SK-N-SH (cell line): ENCODE results near the gene THEM5. TPM values are rescaled to one million over a fixed set of nuclear protein-coding genes. Genes with fewer than 3 reads are reported as not detected.

ENCODE experiments used
- CTCF ChIA-PET: fragments of 300-600, 350-600 bp; formaldehyde crosslinking; extraction: SDS; loops from one replicate; lab custom pipeline; 2021; lab: Yijun Ruan, JAX
- POLR2A ChIA-PET: fragments of 350-600 bp; sonication (Branson Sonifier 250); formaldehyde crosslinking; extraction: SDS; loops from one replicate; lab custom pipeline; 2020; ENCODE audit warnings: antibody characterized with exemption, inconsistent platforms; lab: Yijun Ruan, JAX
- DNase-seq: peaks from one replicate; pipeline ENCODE4 v3.0.0; 2012
- H2AFZ ChIP-seq: fragments of 200-600 bp; sonication (generic); 2 replicates; pipeline ENCODE4 v1.8.1; 2016; ENCODE audit warnings: antibody characterized with exemption, mild to moderate bottlenecking, low read depth
- H3F3A ChIP-seq: fragments of 200-600 bp; sonication (generic); replicated peaks from 2 replicates; pipeline ENCODE3; 2016; ENCODE audit warnings: antibody characterized with exemption, mild to moderate bottlenecking; ENCODE audit not compliant: insufficient read depth
- H3K27ac ChIP-seq, 2 experiments: fragments of 200-500 bp in 1 of 2; fragments of 200-600 bp in 1 of 2; sonication (Bioruptor generic) in 1 of 2; sonication (generic), shearing (Covaris generic) in 1 of 2; 2 replicates each; pipeline versions ENCODE4 v1.5.1 to v1.6.1; 2014 to 2016; ENCODE audit warnings: low read depth in 2 of 2, inconsistent platforms in 1 of 2, low read length in 1 of 2, mild to moderate bottlenecking in 1 of 2, mixed read lengths in 1 of 2
- H3K27me3 ChIP-seq: fragments of 200-600 bp; sonication (generic), shearing (Covaris generic); 2 replicates; pipeline ENCODE4 v1.6.1; 2016; ENCODE audit warnings: mixed run types; ENCODE audit not compliant: insufficient read depth
- H3K36me3 ChIP-seq, 2 experiments: fragments of 200-500 bp in 1 of 2; fragments of 200-600 bp in 1 of 2; sonication (Bioruptor generic) in 1 of 2; sonication (generic) in 1 of 2; replicated peaks in 1 of 2; 2 replicates each; pipeline versions ENCODE3 to v1.5.1; 2014 to 2016; ENCODE audit warnings: low read length in 1 of 2, mild to moderate bottlenecking in 1 of 2; ENCODE audit not compliant: insufficient read depth in 2 of 2, control insufficient read depth in 1 of 2
- H3K4me1 ChIP-seq, 2 experiments: fragments of 200-500 bp in 1 of 2; fragments of 200-600 bp in 1 of 2; sonication (Bioruptor generic) in 1 of 2; sonication (generic), shearing (Covaris generic) in 1 of 2; 2 replicates each; pipeline versions ENCODE4 v1.5.1 to v1.6.1; 2014 to 2016; ENCODE audit warnings: low read depth in 1 of 2, low read length in 1 of 2, mixed run types in 1 of 2; ENCODE audit not compliant: insufficient read depth in 2 of 2, control insufficient read depth in 1 of 2
- H3K4me2 ChIP-seq: fragments of 200-600 bp; sonication (generic), shearing (Covaris generic); 2 replicates; pipeline ENCODE4 v1.6.1; 2017; ENCODE audit warnings: mixed run types
- H3K4me3 ChIP-seq, 2 experiments: fragments of 200-500 bp in 1 of 2; fragments of 200-600 bp in 1 of 2; sonication (Bioruptor generic) in 1 of 2; sonication (generic), shearing (Covaris generic) in 1 of 2; 2 replicates each; pipeline versions ENCODE4 v1.5.1 to v1.8.1; 2014 to 2016; ENCODE audit warnings: low read depth in 2 of 2, inconsistent platforms in 1 of 2, low read length in 1 of 2, mild to moderate bottlenecking in 1 of 2, mixed read lengths in 1 of 2, moderate library complexity in 1 of 2
- H3K79me2 ChIP-seq: fragments of 200-600 bp; sonication (generic); 2 replicates; pipeline ENCODE4 v1.8.1; 2017; ENCODE audit warnings: mild to moderate bottlenecking; ENCODE audit not compliant: insufficient read depth
- H3K9ac ChIP-seq: fragments of 200-600 bp; sonication (generic); 2 replicates; pipeline ENCODE4 v1.6.1; 2017; ENCODE audit warnings: mixed run types
- H3K9me2 ChIP-seq: fragments of 200-600 bp; sonication (generic); 2 replicates; pipeline ENCODE4 v1.6.1; 2017; ENCODE audit warnings: mixed run types
- H3K9me3 ChIP-seq: fragments of 200-600 bp; sonication (generic); 2 replicates; pipeline ENCODE4 v1.6.1; 2017; ENCODE audit warnings: mixed run types, mild to moderate bottlenecking, moderate library complexity
- H4K20me1 ChIP-seq: fragments of 200-600 bp; sonication (generic); 2 replicates; pipeline ENCODE4 v1.6.1; 2017; ENCODE audit warnings: mild to moderate bottlenecking, mixed run types; ENCODE audit not compliant: insufficient read depth
- ELF1 ChIP-seq: IDR thresholded peaks from 2 replicates; pipeline ENCODE4 v1.4.0; 2012
- EP300 ChIP-seq, 2 experiments: IDR thresholded peaks; 2 replicates each; pipeline versions ENCODE4 v1.4.0 to v1.6.1; 2012; ENCODE audit warnings: borderline replicate concordance in 1 of 2, low read depth in 1 of 2, low read length in 1 of 2
- EZH2phosphoT487 ChIP-seq: fragments of 200-600 bp; sonication (generic); IDR thresholded peaks from 2 replicates; pipeline ENCODE4 v1.6.1; 2017; ENCODE audit warnings: low read depth, mixed run types, mild to moderate bottlenecking, antibody characterized with exemption, moderate library complexity, borderline replicate concordance
- GABPA ChIP-seq: IDR thresholded peaks from 2 replicates; pipeline ENCODE4 v1.4.0; 2012; ENCODE audit warnings: low read depth, mild to moderate bottlenecking
- IRF3 ChIP-seq: fragments of 150-350 bp; IDR thresholded peaks from 2 replicates; pipeline ENCODE4 v1.6.1; 2016; ENCODE audit warnings: mild to moderate bottlenecking, low read depth, low read length
- MXI1 ChIP-seq: IDR thresholded peaks from 2 replicates; pipeline ENCODE4 v1.6.1; 2012; ENCODE audit warnings: mild to moderate bottlenecking, low read depth, low read length, improper control_type of control experiment
- NFIC ChIP-seq: IDR thresholded peaks from 2 replicates; pipeline ENCODE4 v1.4.0; 2012; ENCODE audit warnings: borderline replicate concordance
- NRF1 ChIP-seq: IDR thresholded peaks from 2 replicates; pipeline ENCODE4 v1.6.1; 2012; ENCODE audit warnings: low read depth, mild to moderate bottlenecking, low read length
- POLR2AphosphoS5 ChIP-seq: IDR thresholded peaks from 2 replicates; pipeline ENCODE4 v1.6.1; 2012; ENCODE audit warnings: low read depth, low read length
- RCOR1 ChIP-seq: fragments of 150-350 bp; IDR thresholded peaks from 2 replicates; pipeline ENCODE4 v1.6.1; 2017; ENCODE audit warnings: antibody characterized with exemption, low read length
- RXRA ChIP-seq: IDR thresholded peaks from 2 replicates; pipeline ENCODE4 v1.4.0; 2012; ENCODE audit warnings: low read depth, mild to moderate bottlenecking, borderline replicate concordance
- TAF1 ChIP-seq: IDR thresholded peaks from 2 replicates; pipeline ENCODE4 v1.6.1; 2012; ENCODE audit warnings: low read depth, mild to moderate bottlenecking, low read length, moderate library complexity, borderline replicate concordance
- YY1 ChIP-seq: IDR thresholded peaks from 2 replicates; pipeline ENCODE4 v1.4.0; 2012; ENCODE audit warnings: low read depth, mild to moderate bottlenecking
- WGBS: methylation state at CpG from one replicate; pipeline ENCODE4 v1.1.6; 2017; ENCODE audit warnings: low lambda C conversion rate; 5-methylcytosine and 5-hydroxymethylcytosine counted together
- polyA plus RNA-seq, 3 experiments: library from polyadenylated mRNA; depleted of rRNA; stranded (reverse); fragments of >200 nt; gene quantifications; 2 replicates each; pipeline ENCODE4 v1.2.3, GENCODE V29; 2012

The THEM5 gene
- polyA plus RNA-seq, 1 of the 3 experiments (the other 2 are of a cell fraction) = not detected

DNA sequence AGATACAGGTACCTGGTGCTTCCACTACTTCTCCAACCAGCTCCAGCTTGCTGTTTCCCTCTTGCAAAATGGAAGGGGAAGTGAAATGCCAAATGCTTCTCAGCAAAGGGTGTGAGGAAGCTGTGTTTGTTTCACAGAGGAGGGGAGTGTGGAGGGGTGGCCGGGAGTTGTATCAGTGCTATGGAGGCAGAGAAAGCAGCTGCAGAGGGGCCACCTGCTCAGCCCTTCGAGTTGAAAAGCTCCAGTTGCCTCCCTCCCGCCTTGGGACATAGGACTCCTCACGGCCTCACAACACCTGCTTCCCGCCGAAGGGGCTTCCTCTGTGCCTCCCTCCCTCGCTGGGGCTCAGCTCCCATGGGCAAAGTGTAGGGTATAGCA is 36.2 kb downstream of the THEM5 start:
- ChIA-PET CTCF (interaction anchor here (1.0 to 2.2 kb wide), 6 partner anchors 9 to 83 kb away, joined by 3 to 9 read pairs (median 4); partner anchors contain the start of gene TDRKH), POLR2A (no interaction called here)
- no peak for DNase-seq
- no peaks in the 10 kb centered on the region for H3K9me3 ChIP-seq
- peaks cover 0 to 36% of the 10 kb centered on the region in 2 experiments; a peak in 2 of 4 replicates for H3K4me1 ChIP-seq
- no peaks in the 10 kb centered on the region for H3K79me2 ChIP-seq
- no peaks in the 10 kb centered on the region for H3F3A ChIP-seq
- H2AFZ ChIP-seq = no peak overlapping the region
- H3K9ac ChIP-seq = no peak overlapping the region
- H4K20me1 ChIP-seq = no peaks in the 10 kb centered on the region
- no peaks in the 10 kb centered on the region for H3K36me3 ChIP-seq
- WGBS = 56% methylated on average over 7 of the region's 7 CpGs
- TF ChIP-seq YY1 = no peak
- TF ChIP-seq EZH2phosphoT487 = no peak
- no peak for TF ChIP-seq GABPA
- TF ChIP-seq RXRA = no peak
- no peak for TF ChIP-seq RCOR1
- TF ChIP-seq NFIC = no peak
- no peak for TF ChIP-seq IRF3
- H3K4me2 ChIP-seq = no peak overlapping the region
- no peaks in the 10 kb centered on the region for H3K9me2 ChIP-seq
- H3K4me3 ChIP-seq = no peak overlapping the region
- H3K27me3 ChIP-seq = peaks cover 13% of the 10 kb centered on the region; the same call in 1 of the 2 replicates
- no peak overlapping the region for H3K27ac ChIP-seq

DNA sequence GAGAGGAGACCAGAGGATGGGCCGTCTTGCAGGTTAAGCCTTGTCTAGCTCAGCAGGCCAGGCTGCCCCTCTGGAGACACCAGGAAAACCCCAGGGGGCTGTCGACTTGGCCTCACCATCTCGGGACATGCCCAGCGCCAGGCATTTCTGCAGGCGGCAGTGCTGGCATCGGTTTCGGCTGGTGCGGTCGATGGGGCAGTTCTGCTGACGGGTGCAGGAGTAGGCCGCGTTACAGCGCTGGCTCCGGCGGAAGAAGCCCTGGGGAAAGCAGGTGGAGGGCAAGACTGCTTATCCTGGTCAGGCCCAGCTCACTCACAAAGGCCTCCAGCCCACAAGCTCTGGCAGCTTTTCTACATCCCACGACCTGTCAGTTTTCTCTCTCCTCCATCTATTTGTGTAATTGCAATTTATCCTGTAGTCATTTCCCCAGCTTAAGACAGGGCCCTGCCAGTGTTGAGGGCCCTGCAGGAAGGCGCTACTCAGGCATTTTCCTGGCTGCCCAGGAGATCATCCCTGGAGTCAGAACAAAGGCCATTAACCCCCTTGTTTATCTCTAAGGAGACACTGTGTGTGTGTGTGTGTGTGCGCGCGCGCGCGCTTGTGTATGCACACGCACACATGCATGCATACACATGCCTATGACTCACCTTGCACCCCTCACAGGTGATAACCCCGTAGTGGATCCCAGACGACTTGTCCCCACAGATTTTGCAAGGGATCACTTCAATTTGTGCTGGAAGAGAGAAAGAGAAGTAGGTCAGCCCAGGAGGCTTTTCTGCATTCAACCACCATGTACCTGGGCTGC is 36.8 kb downstream of the THEM5 start:
- no peak for DNase-seq
- Histone ChIP-seq H3K9ac (no peak overlapping the region), H3K9me3 (no peaks in the 10 kb centered on the region), H3K27me3 (peaks cover 13% of the 10 kb centered on the region; the same call in 1 of the 2 replicates), H3K9me2 (no peaks in the 10 kb centered on the region), H3K4me1 (peaks cover 0 to 30% of the 10 kb centered on the region in 2 experiments; a peak in 2 of 4 replicates), H4K20me1 (no peaks in the 10 kb centered on the region), H3K4me3 (no peak overlapping the region), H3K36me3 (no peaks in the 10 kb centered on the region), H3F3A (no peaks in the 10 kb centered on the region), H3K4me2 (no peak overlapping the region), H3K79me2 (no peaks in the 10 kb centered on the region), H3K27ac (no peak overlapping the region), H2AFZ (no peak overlapping the region)
- TF ChIP-seq TAF1 (no peak), POLR2AphosphoS5 (no peak), MXI1 (no peak), IRF3 (no peak), ELF1 (no peak), EP300 (IDR thresholded peaks at IDR 0.05; ENCODE audit: borderline replicate concordance in 1 of 2, low read depth in 1 of 2, low read length in 1 of 2) (no peak), NRF1 (no peak), RCOR1 (no peak)
- 73% methylated on average over 13 of the region's 26 CpGs for WGBS
- ChIA-PET POLR2A (no interaction called here), CTCF (interaction anchor here (1.0 to 2.2 kb wide), 7 partner anchors 8 to 82 kb away, joined by 3 to 9 read pairs (median 4); partner anchors contain the start of gene TDRKH)
